Stimulated activated CD8-positive, alpha-beta memory T cell treated with anti-CD3 and anti-CD28 coated beads, Interleukin-7, amount 100 ng/mL, for 1 hour (primary cell): ENCODE measurements around the gene FRMD1.

Experiments used
- DNase-seq, 2 donors: peaks; one replicate each; pipeline ENCODE4 v3.0.0-alpha.2; 2020; ENCODE audit warnings: low read depth in 2 of 2

FRMD1 gene

GRCh38 chr6:168027521-168027920, 51.5 kb downstream of the FRMD1 start:
- no peak for DNase-seq

GRCh38 chr6:168026925-168027324, 52.1 kb downstream of the FRMD1 start:
- no peak for DNase-seq

GRCh38 chr6:168025831-168026710, 52.9 kb downstream of the FRMD1 start:
- no peak for DNase-seq

GRCh38 chr6:168024951-168025510, 54.0 kb downstream of the FRMD1 start:
- no peak for DNase-seq

GRCh38 chr6:168022488-168023321, 56.3 kb downstream of the FRMD1 start:
- DNase-seq, result no peak

- no peak for DNase-seq
Observed at GRCh38 chr6:168021581-168021980, 57.4 kb downstream of the FRMD1 start.

GRCh38 chr6:168020242-168020641, 58.8 kb downstream of the FRMD1 start:
- DNase-seq, result no peak

- no peak for DNase-seq
Observed at GRCh38 chr6:168018664-168019063, 60.3 kb downstream of the FRMD1 start.

- no peak for DNase-seq
Observed at GRCh38 chr6:168017629-168018028, 61.4 kb downstream of the FRMD1 start.

GRCh38 chr6:168016721-168017525, 62.1 kb downstream of the FRMD1 start:
- no peak for DNase-seq

GRCh38 chr6:168016176-168016620, 62.8 kb downstream of the FRMD1 start:
- no peak for DNase-seq

- no peak for DNase-seq
Observed at GRCh38 chr6:168015482-168016175, 63.4 kb downstream of the FRMD1 start.

GRCh38 chr6:168015009-168015408, 64.0 kb downstream of the FRMD1 start:
- DNase-seq, result no peak

- DNase-seq, result no peak
Observed at GRCh38 chr6:168014428-168014827, 64.6 kb downstream of the FRMD1 start.

- DNase-seq, result no peak
Observed at GRCh38 chr6:168013250-168013915, 65.6 kb downstream of the FRMD1 start.

- DNase-seq, result no peak
Observed at GRCh38 chr6:168012431-168013249, 66.4 kb downstream of the FRMD1 start.

- no peak for DNase-seq
Observed at GRCh38 chr6:168011291-168011690, 67.7 kb downstream of the FRMD1 start.

GRCh38 chr6:168009331-168009730, 69.7 kb downstream of the FRMD1 start:
- no peak for DNase-seq

GRCh38 chr6:168007592-168008338, 71.2 kb downstream of the FRMD1 start:
- DNase-seq, result no peak
